K562 treated with DMSO at 1 percent for 48 hours (cell line): ENCODE measurements around the gene MSANTD4. TPM values are rescaled to one million over a fixed set of nuclear protein-coding genes. Genes with fewer than 3 reads are reported as not detected.

Source experiments
- total RNA-seq: library from RNA; unstranded; fragments of 300-600 nt; gene quantifications from 2 replicates; pipeline ENCODE4 v1.2.3, GENCODE V29; 2022; ENCODE audit warnings: low replicate concordance; ENCODE audit errors: extremely low read depth

The MSANTD4 gene
- not detected in 2 replicates for total RNA-seq

GRCh38 chr11:106021967-106022794, at the start of gene MSANTD4:
Gene MSANTD4 (minus strand): TSS chr11:106022240. CDS start chr11:106010917, 11,323 bp downstream.

Other genes with a start within 250 kb of the MSANTD4 start
- gene KBTBD3, start 55.1 kb upstream of the MSANTD4 start, total RNA-seq = not detected in 2 replicates
- gene AASDHPPT, start 55.4 kb upstream of the MSANTD4 start, total RNA-seq = not detected in 2 replicates